LNCAP (cell line): ENCODE results near the gene BTBD18.

Experiments
- TF ChIP-seq, protein P1 (sequence below): fragments of 450-650 bp; IDR thresholded peaks from 2 replicates; pipeline ENCODE4 v1.5.1; 2017; ENCODE audit warnings: mild to moderate bottlenecking

Gene BTBD18

DNA sequence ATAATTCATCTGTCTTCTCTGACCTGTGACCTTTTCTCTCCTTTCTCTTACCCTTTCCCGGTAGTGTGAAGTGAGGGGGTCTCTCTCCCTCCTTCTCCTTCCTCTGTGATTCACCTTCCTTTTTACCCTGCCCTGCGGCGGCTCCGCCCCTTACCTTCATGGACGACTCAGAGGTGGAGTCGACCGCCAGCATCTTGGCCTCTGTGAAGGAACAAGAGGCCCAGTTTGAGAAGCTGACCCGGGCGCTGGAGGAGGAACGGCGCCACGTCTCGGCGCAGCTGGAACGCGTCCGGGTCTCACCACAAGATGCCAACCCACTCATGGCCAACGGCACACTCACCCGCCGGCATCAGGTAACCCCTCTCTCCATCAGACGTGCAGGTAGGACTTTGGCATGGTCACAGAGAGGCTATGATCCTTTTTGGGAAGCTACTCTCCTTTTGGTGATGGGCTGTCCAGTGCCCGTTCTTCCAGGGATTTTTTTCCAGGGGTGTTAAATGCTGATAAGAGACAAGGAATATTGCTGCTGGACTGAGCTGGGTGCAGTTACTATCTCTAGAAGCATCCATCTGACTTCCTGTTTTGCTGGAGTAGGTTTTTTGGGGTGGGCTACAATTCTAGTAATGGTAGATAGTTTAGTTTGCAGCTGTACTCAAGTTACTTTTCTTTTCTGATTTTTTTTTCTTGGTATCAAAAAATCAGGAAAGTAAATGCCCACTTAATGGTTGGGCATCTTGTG, 39.9 kb upstream of the BTBD18 start:
- TF ChIP-seq, protein P1, sequence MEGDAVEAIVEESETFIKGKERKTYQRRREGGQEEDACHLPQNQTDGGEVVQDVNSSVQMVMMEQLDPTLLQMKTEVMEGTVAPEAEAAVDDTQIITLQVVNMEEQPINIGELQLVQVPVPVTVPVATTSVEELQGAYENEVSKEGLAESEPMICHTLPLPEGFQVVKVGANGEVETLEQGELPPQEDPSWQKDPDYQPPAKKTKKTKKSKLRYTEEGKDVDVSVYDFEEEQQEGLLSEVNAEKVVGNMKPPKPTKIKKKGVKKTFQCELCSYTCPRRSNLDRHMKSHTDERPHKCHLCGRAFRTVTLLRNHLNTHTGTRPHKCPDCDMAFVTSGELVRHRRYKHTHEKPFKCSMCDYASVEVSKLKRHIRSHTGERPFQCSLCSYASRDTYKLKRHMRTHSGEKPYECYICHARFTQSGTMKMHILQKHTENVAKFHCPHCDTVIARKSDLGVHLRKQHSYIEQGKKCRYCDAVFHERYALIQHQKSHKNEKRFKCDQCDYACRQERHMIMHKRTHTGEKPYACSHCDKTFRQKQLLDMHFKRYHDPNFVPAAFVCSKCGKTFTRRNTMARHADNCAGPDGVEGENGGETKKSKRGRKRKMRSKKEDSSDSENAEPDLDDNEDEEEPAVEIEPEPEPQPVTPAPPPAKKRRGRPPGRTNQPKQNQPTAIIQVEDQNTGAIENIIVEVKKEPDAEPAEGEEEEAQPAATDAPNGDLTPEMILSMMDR, result no peak

DNA sequence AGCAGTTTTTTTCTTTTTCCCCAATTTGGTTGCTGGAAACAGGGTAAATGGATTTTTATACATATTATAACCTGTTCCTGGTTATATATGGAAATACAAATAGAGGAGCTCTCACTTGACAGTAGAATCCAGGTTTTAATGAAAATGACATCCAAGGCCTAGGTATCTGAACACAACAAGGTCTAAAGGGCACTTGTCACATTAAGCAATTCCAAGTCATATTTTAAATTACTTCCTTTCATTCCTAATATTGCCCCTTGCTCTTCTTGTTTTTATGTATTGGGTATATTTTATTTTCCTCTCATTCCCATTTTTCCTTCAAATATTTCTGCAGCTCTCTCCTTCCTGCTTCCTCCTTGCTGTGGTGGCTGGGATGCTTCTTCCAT, 37.1 kb upstream of the BTBD18 start:
- TF ChIP-seq, protein P1, result no peak

DNA sequence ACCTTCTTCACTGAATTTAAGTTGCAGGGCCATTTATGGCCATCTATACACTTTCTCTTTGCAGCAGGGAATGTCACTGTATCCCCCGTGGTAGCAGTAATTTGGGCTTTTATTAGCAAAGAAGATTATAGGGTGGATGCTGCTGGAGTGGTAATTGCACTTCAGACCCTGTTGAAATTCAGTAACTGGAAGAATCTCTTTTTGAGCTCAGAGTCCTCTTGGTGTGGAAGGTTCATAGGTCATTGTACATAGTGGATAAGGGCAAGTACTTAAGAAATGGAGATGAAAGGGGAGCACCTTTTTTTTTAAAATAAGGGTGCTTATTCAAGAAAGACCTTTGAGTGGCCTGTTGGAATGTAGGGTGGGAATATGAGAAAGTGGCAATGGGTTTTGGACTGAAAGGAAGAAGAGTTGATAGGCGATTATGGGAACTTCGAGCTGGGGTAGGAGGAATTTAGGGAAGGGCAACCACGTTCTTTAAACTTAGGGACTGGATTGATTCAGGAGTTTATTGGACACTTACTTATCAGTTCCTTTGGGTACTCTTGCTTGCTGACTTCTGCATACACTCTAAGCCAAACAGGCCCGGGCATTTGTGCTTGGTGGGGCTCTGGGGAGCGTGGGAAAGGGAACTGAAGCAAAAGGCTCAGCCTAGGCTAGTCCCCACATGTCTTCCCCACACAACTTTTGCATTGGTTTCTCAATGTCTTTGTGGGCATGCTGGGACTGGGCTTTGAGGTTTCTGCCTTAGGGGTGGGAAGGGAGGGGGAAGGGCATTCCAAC, 36.5 kb upstream of the BTBD18 start:
- TF ChIP-seq, protein P1, result no peak

DNA sequence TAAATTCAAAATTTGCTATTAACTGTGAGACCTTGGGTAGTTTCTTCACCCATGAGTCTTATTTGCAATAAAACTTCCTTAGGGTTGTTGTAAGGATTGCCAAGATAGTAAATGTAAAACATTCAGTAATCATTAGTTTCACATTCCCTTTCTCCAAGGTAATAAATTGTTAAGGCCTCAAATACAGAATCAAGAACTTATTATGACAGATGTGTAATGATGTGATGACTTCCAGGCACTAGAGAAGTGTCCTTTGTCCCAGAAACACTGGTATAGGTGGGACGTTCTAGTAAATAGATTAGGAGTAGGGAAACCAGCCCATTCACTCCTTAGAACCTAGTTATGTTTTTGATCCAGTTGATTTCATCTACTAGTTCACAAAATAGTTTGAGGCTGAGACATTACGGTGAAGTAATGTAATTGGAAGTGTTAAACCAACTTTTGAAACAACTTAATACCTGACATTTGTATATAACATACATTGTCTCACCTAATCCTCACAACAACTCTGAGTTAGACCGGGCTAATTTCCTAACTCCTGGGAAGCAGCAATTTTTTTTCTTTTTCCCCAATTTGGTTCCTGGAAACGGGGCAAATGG, 35.5 kb upstream of the BTBD18 start:
- TF ChIP-seq, protein P1, result no peak

- TF ChIP-seq, protein P1, result no peak
Observed at GRCh38 chr11:57786436-57786835, 34.8 kb upstream of the BTBD18 start.

DNA sequence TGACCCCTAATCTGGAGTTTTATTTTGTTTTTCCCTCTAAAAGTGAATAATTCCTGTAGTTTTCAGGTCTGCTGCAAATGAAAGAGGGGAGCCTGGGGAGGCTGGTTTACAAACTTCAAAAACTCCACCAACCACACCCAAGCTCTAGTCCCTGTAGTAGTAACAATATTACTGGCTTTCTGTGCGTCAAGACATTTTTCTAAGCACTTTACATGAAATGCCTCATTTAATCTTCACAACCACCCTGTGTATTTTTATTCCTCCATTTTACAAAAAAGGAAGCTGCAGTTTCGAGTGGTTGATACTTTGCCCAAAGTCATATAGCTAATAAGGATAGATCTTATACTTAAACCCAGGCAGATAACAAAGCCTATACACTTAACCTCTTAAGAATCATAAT, 33.5 kb upstream of the BTBD18 start:
- TF ChIP-seq, protein P1, result no peak

GRCh38 chr11:57781529-57781943, 29.9 kb upstream of the BTBD18 start:
- TF ChIP-seq, protein P1, result no peak
